HepG2 (cell line): ENCODE results near the gene RRP12. TPM values are rescaled to one million over a fixed set of nuclear protein-coding genes. Genes with fewer than 3 reads are reported as not detected.

Experiments
- ATAC-seq: fragments of 200-7000 bp; cut with Tn5 transposase; 3 replicates; pipeline ENCODE4 v1.9.1; 2020; ENCODE audit warnings: mild to moderate bottlenecking, moderate library complexity
- BruUV-seq: library from RNA; stranded (reverse); fragments of 400-500 nt; replicated peaks from 2 replicates; lab custom pipeline; 2021; lab: Mats Ljungman, UMichigan
- CTCF ChIA-PET: fragments of 300-600 bp; formaldehyde crosslinking; extraction: SDS; loops from one replicate; lab custom pipeline; 2021; ENCODE audit warnings: low total read pairs, inconsistent platforms, low intra/inter-chr PET ratio; lab: Yijun Ruan, JAX
- POLR2A ChIA-PET: fragments of 350-600 bp; sonication (Branson Sonifier 250); formaldehyde crosslinking; loops from one replicate; lab custom pipeline; 2020; ENCODE audit warnings: antibody characterized with exemption, inconsistent platforms; lab: Yijun Ruan, JAX
- DNase-seq: peaks from one replicate; pipeline ENCODE4 v3.0.0-alpha.2; 2015; ENCODE audit warnings: low spot score
- FAIRE-seq: peaks from 3 replicates; lab custom pipeline; 2011; peaks lifted over from hg19 to GRCh38; lab: Jason Lieb, UNC
- H2AFZ ChIP-seq: one replicate; pipeline ENCODE4 v1.6.1; 2011; ENCODE audit warnings: low read length, inconsistent platforms
- H3K27ac ChIP-seq: fragments of 300-600 bp; 3 replicates; pipeline ENCODE4 v1.8.0; 2011; ENCODE audit warnings: mixed run types, mild to moderate bottlenecking, mixed read lengths, low read length, inconsistent platforms; ENCODE audit not compliant: insufficient read depth; ENCODE audit errors: extremely low read length
- H3K27me3 ChIP-seq, 2 experiments: fragments of 200-600 bp in 1 of 2; 2 replicates in 1 of 2; 3 replicates in 1 of 2; pipeline versions ENCODE4 v1.6.0 to v1.8.0; 2011; ENCODE audit warnings: low read length in 2 of 2, mild to moderate bottlenecking in 2 of 2, moderate library complexity in 2 of 2, inconsistent platforms in 1 of 2; ENCODE audit not compliant: insufficient read depth in 2 of 2, control insufficient read depth in 1 of 2
- H3K36me3 ChIP-seq, 2 experiments: fragments of 200-600 bp in 1 of 2; replicated peaks in 1 of 2; 2 replicates in 1 of 2; 3 replicates in 1 of 2; pipeline versions ENCODE4 v1.5.1 to v1.8.0; 2011; ENCODE audit warnings: low read length in 2 of 2, inconsistent platforms in 1 of 2; ENCODE audit not compliant: insufficient read depth in 2 of 2, control insufficient read depth in 1 of 2
- H3K4me1 ChIP-seq: 2 replicates; pipeline ENCODE4 v1.5.1; 2012; ENCODE audit warnings: low read length, inconsistent platforms; ENCODE audit not compliant: insufficient read depth
- H3K4me2 ChIP-seq: 2 replicates; pipeline ENCODE4 v1.6.0; 2011; ENCODE audit warnings: low read depth, low read length, inconsistent platforms
- H3K4me3 ChIP-seq, 3 experiments: fragments of 200-600 bp in 1 of 3; sonication (generic), shearing (Covaris generic) in 1 of 3; replicated peaks in 1 of 3; 2 replicates each; pipeline ENCODE4 v1.5.1; 2011 to 2016; ENCODE audit warnings: low read length in 3 of 3, inconsistent platforms in 2 of 3, low read depth in 2 of 3, mild to moderate bottlenecking in 2 of 3, control low read depth in 1 of 3, mixed read lengths in 1 of 3; ENCODE audit not compliant: insufficient read depth in 1 of 3
- H3K79me2 ChIP-seq: one replicate; pipeline ENCODE4 v1.6.1; 2011; ENCODE audit warnings: low read length, inconsistent platforms; ENCODE audit not compliant: insufficient read depth
- H3K9ac ChIP-seq: 2 replicates; pipeline ENCODE4 v1.6.0; 2011; ENCODE audit warnings: mild to moderate bottlenecking, low read depth, low read length, inconsistent platforms; ENCODE audit not compliant: insufficient read depth
- H3K9me3 ChIP-seq: 2 replicates; pipeline ENCODE4 v1.5.1; 2012; ENCODE audit warnings: mild to moderate bottlenecking, low read length
- H4K20me1 ChIP-seq: 2 replicates; pipeline ENCODE4 v1.6.0; 2011; ENCODE audit warnings: inconsistent platforms, mild to moderate bottlenecking, low read length, moderate library complexity; ENCODE audit not compliant: insufficient read depth
- DRAP1 ChIP-seq: IDR thresholded peaks from 2 replicates; pipeline ENCODE4 v1.6.1; 2016; ENCODE audit warnings: missing genetic modification reagents, missing compliant biosample characterization
- HINFP ChIP-seq: sonication (generic); formaldehyde crosslinking; IDR thresholded peaks from 2 replicates; pipeline ENCODE4 v1.4.0; 2020; ENCODE audit warnings: low read depth, mild to moderate bottlenecking, missing genetic modification reagents
- RNF219 ChIP-seq: sonication (generic); formaldehyde crosslinking; IDR thresholded peaks from 2 replicates; pipeline ENCODE4 v1.5.0; 2020; ENCODE audit warnings: mild to moderate bottlenecking, missing genetic modification reagents
- WGBS: methylation state at CpG from one replicate; pipeline ENCODE4 v1.1.6; 2017; ENCODE audit warnings: low lambda C conversion rate; 5-methylcytosine and 5-hydroxymethylcytosine counted together
- in situ Hi-C: cut with HindIII; loops from 2 replicates; pipeline ENCODE4 v1.10.0; 2017; ENCODE audit warnings: low pct_unique_long_range_greater_than_20kb; ENCODE audit not compliant: extremely low pct_ligation_motif_present
- intact Hi-C: fragments of 100-400 bp; cut with micrococcal nuclease; formaldehyde crosslinking; loops from one replicate; pipeline ENCODE4 v1.10.0; 2022; ENCODE audit not compliant: unreplicated experiment
- polyA plus RNA-seq, 8 experiments: library from polyadenylated mRNA; depleted of rRNA in 3 of 8; stranded (reverse) in 7 of 8; unstranded in 1 of 8; fragments of >200 nt; fragmentation: Illumina TruSeq in 4 of 8; extraction: Trizol in 4 of 8; gene quantifications; 2 replicates each; pipeline versions ENCODE4 v1.2.1 to v1.2.3, GENCODE V29; 2011 to 2016; ENCODE audit warnings: low read depth in 4 of 8, missing spikeins in 1 of 8, mixed read lengths in 1 of 8; ENCODE audit not compliant: insufficient read depth in 1 of 8
- total RNA-seq, 5 experiments: library from RNA; depleted of rRNA; stranded (reverse); fragments of >200 nt; fragmentation: Illumina TruSeq; extraction: Trizol; gene quantifications; 2 replicates each; pipeline ENCODE4 v1.2.3, GENCODE V29; 2016; ENCODE audit warnings: low read depth in 1 of 5
- TF ChIP-seq, protein P1 (sequence below): sonication (generic); formaldehyde crosslinking; IDR thresholded peaks from one replicate; pipeline ENCODE4 v1.5.1; 2020; ENCODE audit warnings: mild to moderate bottlenecking, missing genetic modification reagents; ENCODE audit errors: not compliant biosample characterization
- TF ChIP-seq, protein P2 (sequence below): sonication (generic); formaldehyde crosslinking; IDR thresholded peaks from 2 replicates; pipeline ENCODE4 v1.8.1; 2022; ENCODE audit warnings: low read depth, mild to moderate bottlenecking, missing genetic modification reagents

The RRP12 gene
- total and polyA plus RNA-seq, 2 of the 13 experiments (the other 11 are each of a cell fraction or from before 2014, with no cell fraction given), result 13.2 to 39.4 TPM

DNA sequence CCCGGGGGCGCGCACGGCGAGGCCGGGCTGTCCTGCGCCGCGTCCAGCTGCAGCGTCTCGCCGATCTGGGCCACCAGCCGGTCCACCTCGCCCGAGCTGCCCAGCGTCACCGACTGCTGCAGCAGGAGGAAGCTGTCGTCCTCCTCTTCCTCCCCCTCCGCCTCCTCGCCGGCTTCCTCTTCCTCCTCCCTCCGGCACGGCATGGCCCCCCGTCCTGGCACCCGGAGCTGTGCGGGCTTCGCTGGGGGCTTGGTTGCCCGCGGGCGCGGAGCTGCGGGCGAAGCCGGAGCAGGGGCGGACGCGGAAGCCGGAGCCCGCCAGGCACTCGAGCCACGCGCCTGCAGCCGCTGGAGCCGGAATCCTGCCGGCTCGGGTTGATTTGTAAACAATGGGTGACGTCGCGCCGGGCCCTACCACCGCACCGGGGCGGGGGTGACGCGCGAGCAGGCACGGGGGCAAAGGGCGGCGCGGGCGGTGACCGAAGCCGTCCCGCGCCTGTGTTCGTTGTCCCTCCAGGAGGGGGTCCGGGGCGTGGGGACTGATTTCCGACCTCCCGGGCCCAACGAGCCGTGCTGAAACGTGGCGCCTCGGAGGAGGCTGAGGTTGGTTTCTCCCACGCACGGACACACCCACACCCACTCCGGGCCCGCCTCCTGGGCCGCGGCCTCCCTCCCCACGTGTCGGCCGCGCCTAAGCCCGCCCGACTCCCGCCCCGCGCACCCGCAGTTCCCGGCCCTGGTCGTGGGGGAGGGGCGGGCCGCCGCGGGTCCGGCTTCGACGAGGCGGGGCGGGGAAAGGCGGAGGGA, 66.6 kb downstream of the RRP12 start, which contains the start of gene FRAT2:
Gene FRAT2, minus strand, starts transcription at position 360 of the 806 bp plus-strand sequence. Its CDS starts 157 bp downstream, at position 203.
- in situ Hi-C loops (loop anchor here (5.0 kb wide), 1 partner anchor 42 kb away; the partner anchor contains the start of gene ARHGAP19), intact Hi-C loops (no loop called here)
- no peak for FAIRE-seq
- no peaks in the 10 kb centered on the region for H3K36me3 ChIP-seq
- peaks cover 52% of the 10 kb centered on the region for H3K4me1 ChIP-seq
- H3K4me3 ChIP-seq, result peak within 1 kb of the TSS; percentile 65 to 87 (median 82)
- no peaks in the 10 kb centered on the region for H3K27me3 ChIP-seq
- WGBS, result 0% methylated on average over 8 of the region's 103 CpGs
- H3K9ac ChIP-seq, result peak within 1 kb of the TSS; percentile 98
- H3K9me3 ChIP-seq, result no peaks in the 10 kb centered on the region
- H3K27ac ChIP-seq, result peak within 1 kb of the TSS; percentile 85
- peak; percentile 76 for ATAC-seq
- no TSS peak for BruUV-seq
- ChIA-PET CTCF (no interaction called here), POLR2A (interaction anchor here (0.6 to 7.4 kb wide), 4 partner anchors 9 to 55 kb away, joined by 3 to 98 read pairs (median 12); partner anchors contain the start of genes ARHGAP19 and FRAT1)
- H2AFZ ChIP-seq, result no peak within 1 kb of the TSS
- H3K79me2 ChIP-seq, result peaks cover 38% of the 10 kb centered on the region
- peak within 1 kb of the TSS; percentile 81 for H3K4me2 ChIP-seq
- no peaks in the 10 kb centered on the region for H4K20me1 ChIP-seq
- DNase-seq, result peak; percentile 74
- TF ChIP-seq HINFP (CRISPR knock-in tag) (peak; percentile 88), DRAP1 (CRISPR knock-in tag) (peak; percentile 85), RNF219 (no peak)
- TF ChIP-seq, protein P1, sequence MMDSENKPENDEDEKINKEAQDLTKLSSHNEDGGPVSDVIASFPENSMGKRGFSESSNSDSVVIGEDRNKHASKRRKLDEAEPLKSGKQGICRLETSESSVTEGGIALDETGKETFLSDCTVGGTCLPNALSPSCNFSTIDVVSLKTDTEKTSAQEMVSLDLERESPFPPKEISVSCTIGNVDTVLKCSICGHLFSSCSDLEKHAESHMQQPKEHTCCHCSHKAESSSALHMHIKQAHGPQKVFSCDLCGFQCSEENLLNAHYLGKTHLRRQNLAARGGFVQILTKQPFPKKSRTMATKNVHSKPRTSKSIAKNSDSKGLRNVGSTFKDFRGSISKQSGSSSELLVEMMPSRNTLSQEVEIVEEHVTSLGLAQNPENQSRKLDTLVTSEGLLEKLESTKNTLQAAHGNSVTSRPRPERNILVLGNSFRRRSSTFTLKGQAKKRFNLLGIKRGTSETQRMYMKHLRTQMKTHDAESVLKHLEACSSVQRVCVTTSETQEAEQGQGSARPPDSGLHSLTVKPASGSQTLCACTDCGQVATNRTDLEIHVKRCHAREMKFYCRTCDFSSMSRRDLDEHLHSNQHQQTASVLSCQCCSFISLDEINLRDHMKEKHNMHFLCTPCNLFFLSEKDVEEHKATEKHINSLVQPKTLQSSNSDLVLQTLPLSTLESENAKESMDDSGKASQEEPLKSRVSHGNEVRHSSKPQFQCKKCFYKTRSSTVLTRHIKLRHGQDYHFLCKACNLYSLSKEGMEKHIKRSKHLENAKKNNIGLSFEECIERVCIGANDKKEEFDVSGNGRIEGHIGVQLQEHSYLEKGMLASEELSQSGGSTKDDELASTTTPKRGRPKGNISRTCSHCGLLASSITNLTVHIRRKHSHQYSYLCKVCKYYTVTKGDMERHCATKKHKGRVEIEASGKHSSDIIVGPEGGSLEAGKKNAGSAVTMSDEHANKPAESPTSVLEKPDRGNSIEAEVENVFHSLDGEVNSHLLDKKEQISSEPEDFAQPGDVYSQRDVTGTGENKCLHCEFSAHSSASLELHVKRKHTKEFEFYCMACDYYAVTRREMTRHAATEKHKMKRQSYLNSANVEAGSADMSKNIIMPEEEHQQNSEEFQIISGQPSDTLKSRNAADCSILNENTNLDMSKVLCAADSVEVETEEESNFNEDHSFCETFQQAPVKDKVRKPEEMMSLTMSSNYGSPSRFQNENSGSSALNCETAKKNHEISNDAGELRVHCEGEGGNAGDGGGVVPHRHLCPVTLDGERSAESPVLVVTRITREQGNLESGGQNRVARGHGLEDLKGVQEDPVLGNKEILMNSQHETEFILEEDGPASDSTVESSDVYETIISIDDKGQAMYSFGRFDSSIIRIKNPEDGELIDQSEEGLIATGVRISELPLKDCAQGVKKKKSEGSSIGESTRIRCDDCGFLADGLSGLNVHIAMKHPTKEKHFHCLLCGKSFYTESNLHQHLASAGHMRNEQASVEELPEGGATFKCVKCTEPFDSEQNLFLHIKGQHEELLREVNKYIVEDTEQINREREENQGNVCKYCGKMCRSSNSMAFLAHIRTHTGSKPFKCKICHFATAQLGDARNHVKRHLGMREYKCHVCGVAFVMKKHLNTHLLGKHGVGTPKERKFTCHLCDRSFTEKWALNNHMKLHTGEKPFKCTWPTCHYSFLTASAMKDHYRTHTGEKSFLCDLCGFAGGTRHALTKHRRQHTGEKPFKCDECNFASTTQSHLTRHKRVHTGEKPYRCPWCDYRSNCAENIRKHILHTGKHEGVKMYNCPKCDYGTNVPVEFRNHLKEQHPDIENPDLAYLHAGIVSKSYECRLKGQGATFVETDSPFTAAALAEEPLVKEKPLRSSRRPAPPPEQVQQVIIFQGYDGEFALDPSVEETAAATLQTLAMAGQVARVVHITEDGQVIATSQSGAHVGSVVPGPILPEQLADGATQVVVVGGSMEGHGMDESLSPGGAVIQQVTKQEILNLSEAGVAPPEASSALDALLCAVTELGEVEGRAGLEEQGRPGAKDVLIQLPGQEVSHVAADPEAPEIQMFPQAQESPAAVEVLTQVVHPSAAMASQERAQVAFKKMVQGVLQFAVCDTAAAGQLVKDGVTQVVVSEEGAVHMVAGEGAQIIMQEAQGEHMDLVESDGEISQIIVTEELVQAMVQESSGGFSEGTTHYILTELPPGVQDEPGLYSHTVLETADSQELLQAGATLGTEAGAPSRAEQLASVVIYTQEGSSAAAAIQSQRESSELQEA (CRISPR knock-in tag), result peak; percentile 52
- TF ChIP-seq, protein P2, sequence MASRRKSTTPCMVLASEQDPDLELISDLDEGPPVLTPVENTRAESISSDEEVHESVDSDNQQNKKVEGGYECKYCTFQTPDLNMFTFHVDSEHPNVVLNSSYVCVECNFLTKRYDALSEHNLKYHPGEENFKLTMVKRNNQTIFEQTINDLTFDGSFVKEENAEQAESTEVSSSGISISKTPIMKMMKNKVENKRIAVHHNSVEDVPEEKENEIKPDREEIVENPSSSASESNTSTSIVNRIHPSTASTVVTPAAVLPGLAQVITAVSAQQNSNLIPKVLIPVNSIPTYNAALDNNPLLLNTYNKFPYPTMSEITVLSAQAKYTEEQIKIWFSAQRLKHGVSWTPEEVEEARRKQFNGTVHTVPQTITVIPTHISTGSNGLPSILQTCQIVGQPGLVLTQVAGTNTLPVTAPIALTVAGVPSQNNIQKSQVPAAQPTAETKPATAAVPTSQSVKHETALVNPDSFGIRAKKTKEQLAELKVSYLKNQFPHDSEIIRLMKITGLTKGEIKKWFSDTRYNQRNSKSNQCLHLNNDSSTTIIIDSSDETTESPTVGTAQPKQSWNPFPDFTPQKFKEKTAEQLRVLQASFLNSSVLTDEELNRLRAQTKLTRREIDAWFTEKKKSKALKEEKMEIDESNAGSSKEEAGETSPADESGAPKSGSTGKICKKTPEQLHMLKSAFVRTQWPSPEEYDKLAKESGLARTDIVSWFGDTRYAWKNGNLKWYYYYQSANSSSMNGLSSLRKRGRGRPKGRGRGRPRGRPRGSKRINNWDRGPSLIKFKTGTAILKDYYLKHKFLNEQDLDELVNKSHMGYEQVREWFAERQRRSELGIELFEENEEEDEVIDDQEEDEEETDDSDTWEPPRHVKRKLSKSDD (CRISPR knock-in tag), result no peak
